Psoas muscle (tissue), 8 donors: ENCODE data around the gene LTB. TPM values are rescaled to one million over a fixed set of nuclear protein-coding genes. Genes with fewer than 3 reads are reported as not detected.
"Not testable (repeated sequence)": the region's sequence is repeated elsewhere in the genome, so short reads cannot be mapped to it uniquely, and the experiment has no call there.

Source experiments
- ATAC-seq, 4 donors: fragments of 200-7000 bp; cut with Tn5 transposase; one replicate each; pipeline ENCODE4 v1.9.1; 2020; ENCODE audit warnings: moderate library complexity in 3 of 4, mild to moderate bottlenecking in 2 of 4
- DNase-seq, 2 donors: peaks; one replicate each; pipeline ENCODE4 v3.0.0-alpha.2; 2020
- H3K27ac ChIP-seq: fragments of 200-600 bp; one replicate; pipeline ENCODE4 v1.8.0; 2022
- H3K27me3 ChIP-seq, 3 donors: fragments of 200-600 bp in 1 of 3; one replicate each; pipeline versions ENCODE4 v1.6.1 to v1.8.0; 2013 to 2022; ENCODE audit warnings: low read length in 2 of 3, mild to moderate bottlenecking in 2 of 3, moderate library complexity in 1 of 3; ENCODE audit not compliant: insufficient read depth in 3 of 3
- H3K36me3 ChIP-seq, 2 donors: fragments of 200-600 bp in 1 of 2; one replicate each; pipeline versions ENCODE4 v1.6.1 to v1.8.0; 2013 to 2022; ENCODE audit warnings: low read depth in 1 of 2, mild to moderate bottlenecking in 1 of 2, moderate library complexity in 1 of 2; ENCODE audit not compliant: insufficient read depth in 1 of 2
- H3K4me1 ChIP-seq: fragments of 200-600 bp; one replicate; pipeline ENCODE4 v1.8.0; 2022
- H3K4me3 ChIP-seq: fragments of 200-600 bp; one replicate; pipeline ENCODE4 v1.8.0; 2022; ENCODE audit warnings: mild to moderate bottlenecking
- H3K9me3 ChIP-seq: fragments of 200-600 bp; one replicate; pipeline ENCODE4 v1.8.0; 2022
- WGBS, 3 donors: extraction: QIAGEN DNeasy Blood & Tissue Kit; methylation state at CpG; one replicate each; pipeline versions ENCODE4 v1.1.6 to v1.1.7; 2013; 5-methylcytosine and 5-hydroxymethylcytosine counted together
- intact Hi-C, 2 donors: fragments of 100-400 bp; cut with DNase I; formaldehyde crosslinking; loops; one replicate each; pipeline versions ENCODE4 v1.11.0 to v1.14.2; 2022
- polyA plus RNA-seq, 3 donors: library from polyadenylated mRNA; stranded (reverse); fragments of 200-250 nt; gene quantifications; one replicate each; pipeline ENCODE4 v1.2.3, GENCODE V29; 2013
- total RNA-seq, 4 donors: library from RNA; stranded (reverse); fragmentation: NEBNext Ultra II Directional in 2 of 4; extraction: Animal tissue kit (Norgen Biotek cat#: 25700) in 2 of 4; gene quantifications; one replicate each; pipeline versions ENCODE4 v1.2.1 to v1.2.4, GENCODE V29; 2021 to 2023
- TF ChIP-seq, protein P1 (sequence below): fragments of 200-600 bp; IDR thresholded peaks from one replicate; pipeline ENCODE4 v1.8.0; 2022; ENCODE audit warnings: antibody characterized with exemption
- donor health status: healthy with polysubstance abuse.
- donor health status: DM: no; HTN: no; CAD: no; lungs with moderate emphysema.
- donor health status: Bipolar disorder and iron deficiency.
- donor health status: healthy.
- donor health status: DM: yes; HTN: yes; CAD: no.
- donor health status: DM: no; HTN: no; CAD: no.
- donor health status: DM: no; HTN: no; CAD: no.
- donor health status: DM: yes; HTN: yes; CAD: no.

Gene LTB
- total and polyA plus RNA-seq, 7 donors = 0.08 to 1.0 (median 0.71) TPM

DNA sequence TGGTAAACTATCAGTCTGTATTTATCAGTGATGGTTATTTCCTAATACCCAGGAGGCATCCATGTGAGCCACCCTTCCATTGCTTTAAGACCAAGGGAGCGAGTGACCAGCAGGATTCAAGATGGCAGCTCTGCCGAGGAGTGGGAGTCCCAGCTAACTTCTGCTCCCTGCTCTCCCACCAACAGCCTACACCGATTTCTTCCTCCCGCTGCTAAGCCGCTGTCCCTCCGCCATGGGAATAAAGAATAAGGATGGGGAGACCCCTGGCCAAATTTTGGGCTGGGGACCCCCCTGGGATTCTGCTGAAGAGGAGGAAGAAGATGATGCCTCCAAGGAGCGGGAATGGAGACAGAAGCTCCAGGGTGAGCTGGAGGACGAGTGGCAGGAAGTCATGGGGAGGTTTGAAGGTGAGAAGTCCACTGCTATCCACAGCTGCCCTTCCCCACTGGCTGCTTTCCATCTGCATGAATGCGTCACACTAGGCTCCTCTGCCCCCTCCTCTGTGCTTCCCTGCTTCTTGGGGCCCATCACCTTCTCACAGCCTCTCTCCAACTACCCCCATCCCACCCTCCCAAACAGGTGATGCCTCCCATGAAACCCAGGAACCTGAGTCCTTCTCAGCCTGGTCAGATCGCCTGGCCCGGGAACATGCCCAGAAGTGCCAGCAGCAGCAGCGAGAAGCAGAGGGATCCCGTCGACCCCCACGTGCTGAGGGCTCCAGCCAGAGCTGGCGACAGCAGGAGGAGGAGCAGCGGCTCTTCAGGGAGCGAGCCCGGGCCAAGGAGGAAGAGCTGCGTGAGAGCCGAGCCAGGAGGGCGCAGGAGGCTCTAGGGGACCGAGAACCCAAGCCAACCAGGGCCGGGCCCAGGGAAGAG is 24.5 kb downstream of the LTB start:
- TF ChIP-seq, protein P1, sequence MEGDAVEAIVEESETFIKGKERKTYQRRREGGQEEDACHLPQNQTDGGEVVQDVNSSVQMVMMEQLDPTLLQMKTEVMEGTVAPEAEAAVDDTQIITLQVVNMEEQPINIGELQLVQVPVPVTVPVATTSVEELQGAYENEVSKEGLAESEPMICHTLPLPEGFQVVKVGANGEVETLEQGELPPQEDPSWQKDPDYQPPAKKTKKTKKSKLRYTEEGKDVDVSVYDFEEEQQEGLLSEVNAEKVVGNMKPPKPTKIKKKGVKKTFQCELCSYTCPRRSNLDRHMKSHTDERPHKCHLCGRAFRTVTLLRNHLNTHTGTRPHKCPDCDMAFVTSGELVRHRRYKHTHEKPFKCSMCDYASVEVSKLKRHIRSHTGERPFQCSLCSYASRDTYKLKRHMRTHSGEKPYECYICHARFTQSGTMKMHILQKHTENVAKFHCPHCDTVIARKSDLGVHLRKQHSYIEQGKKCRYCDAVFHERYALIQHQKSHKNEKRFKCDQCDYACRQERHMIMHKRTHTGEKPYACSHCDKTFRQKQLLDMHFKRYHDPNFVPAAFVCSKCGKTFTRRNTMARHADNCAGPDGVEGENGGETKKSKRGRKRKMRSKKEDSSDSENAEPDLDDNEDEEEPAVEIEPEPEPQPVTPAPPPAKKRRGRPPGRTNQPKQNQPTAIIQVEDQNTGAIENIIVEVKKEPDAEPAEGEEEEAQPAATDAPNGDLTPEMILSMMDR = no peak
- Histone ChIP-seq H3K4me1 (peaks cover 22% of the 10 kb centered on the region), H3K4me3 (no peak overlapping the region), H3K27me3 (no peaks in the 10 kb centered on the region), H3K27ac (no peak overlapping the region), H3K9me3 (no peaks in the 10 kb centered on the region), H3K36me3 (peaks cover 3 to 64% of the 10 kb centered on the region in 2 donors)
- ATAC-seq = no peak
- intact Hi-C loops = no loop called here
- WGBS, 3 donors = 66 to 69% (median 68%) methylated on average over 24 of the region's 24 CpGs
- DNase-seq = no peak

DNA sequence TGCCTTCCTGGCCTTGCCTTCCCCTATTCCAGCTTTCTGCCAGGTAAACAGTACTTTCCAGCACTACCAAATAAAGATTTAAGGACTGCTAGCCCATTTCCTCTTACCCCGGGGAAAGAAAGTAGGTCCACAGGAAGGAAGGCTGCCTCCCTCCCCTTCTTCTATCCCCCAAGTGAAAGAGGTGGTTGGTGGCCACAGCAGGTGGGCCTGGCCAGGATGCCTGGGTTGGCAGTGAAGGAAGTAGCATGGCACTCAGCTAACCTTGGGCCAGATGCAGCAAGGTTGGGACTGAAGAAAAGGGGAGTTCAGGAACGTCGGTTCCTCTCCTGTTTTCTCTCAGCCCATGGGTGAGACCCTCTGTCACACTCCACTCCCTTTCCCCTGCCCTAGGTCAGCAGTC is 25.9 kb downstream of the LTB start:
- intact Hi-C loops = no loop called here
- Histone ChIP-seq H3K27ac (no peak overlapping the region), H3K4me1 (peaks cover 22% of the 10 kb centered on the region), H3K36me3 (peaks cover 3 to 73% of the 10 kb centered on the region in 2 donors), H3K27me3 (no peaks in the 10 kb centered on the region), H3K9me3 (no peaks in the 10 kb centered on the region), H3K4me3 (no peak overlapping the region)
- no peak for DNase-seq
- TF ChIP-seq, protein P1 = no peak
- 69 to 74% (median 71%) methylated on average over 3 of the region's 3 CpGs for WGBS, 3 donors
- ATAC-seq = no peak

DNA sequence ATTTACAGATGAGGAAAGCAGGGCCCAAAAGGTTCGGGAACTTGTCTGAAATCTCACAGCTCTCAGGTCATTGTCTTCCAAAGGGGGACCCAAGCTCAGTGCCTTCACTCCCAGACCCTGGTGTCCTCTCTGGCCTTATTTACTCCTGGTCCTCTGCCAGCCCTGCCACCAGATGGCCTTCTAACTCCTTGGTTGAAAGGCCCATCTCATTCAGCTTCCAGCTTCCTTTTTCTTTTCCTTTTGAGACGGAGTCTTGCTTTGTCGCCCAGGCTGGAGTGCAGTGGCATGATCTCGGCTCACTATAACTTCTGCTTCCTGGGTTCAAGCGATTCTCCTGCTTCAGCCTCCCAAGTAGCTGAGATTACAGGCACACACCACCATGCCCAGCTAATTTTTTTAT is 30.9 kb downstream of the LTB start:
- H3K4me3 ChIP-seq, H3K27ac ChIP-seq, H3K27me3 ChIP-seq, intact Hi-C loops, H3K9me3 ChIP-seq, ATAC-seq: not testable (repeated sequence)
- TF ChIP-seq, protein P1 = peak; percentile 34
- Histone ChIP-seq H3K4me1 (peaks cover 11% of the 10 kb centered on the region), H3K36me3 (peaks cover 2 to 64% of the 10 kb centered on the region in 2 donors)
- 56 to 65% (median 63%) methylated on average over 5 of the region's 5 CpGs for WGBS, 3 donors
- DNase-seq = peak in 1 of 2 donors; percentile 69

DNA sequence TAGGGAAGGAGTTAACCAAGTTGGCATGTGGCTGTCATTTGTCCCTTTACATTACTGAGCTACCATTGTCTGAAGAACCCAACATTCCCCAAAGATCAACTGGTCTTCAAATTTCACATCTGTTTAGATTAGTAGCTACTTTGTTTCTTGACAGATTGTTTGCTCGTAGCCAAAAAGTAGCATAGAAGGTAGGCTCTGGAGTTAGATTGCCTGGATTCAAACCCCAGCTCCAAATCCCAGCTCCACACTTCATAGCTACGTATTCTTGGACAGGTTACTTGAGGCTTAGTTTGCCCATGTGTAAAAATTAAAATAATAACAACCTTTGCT is 33.7 kb downstream of the LTB start:
- WGBS, 3 donors = 85 to 90% (median 88%) methylated on average over 2 of the region's 2 CpGs
- ATAC-seq (no peak), DNase-seq (no peak)
- TF ChIP-seq, protein P1 = no peak
- H3K27ac ChIP-seq = peak overlapping the region; percentile 86
- H3K36me3 ChIP-seq = peaks cover 2 to 43% of the 10 kb centered on the region in 2 donors
- no peaks in the 10 kb centered on the region for H3K27me3 ChIP-seq
- H3K4me3 ChIP-seq = peak overlapping the region; percentile 71
- H3K4me1 ChIP-seq = peaks cover 11% of the 10 kb centered on the region
- intact Hi-C loops = loop anchor here (5.0 to 10.0 kb wide), 7 partner anchors 34 to 416 kb away; partner anchors contain the start of genes LTB (in 2 of the 2), AIF1 (in 1 of the 2), C6orf47 (in 1 of the 2) and EHMT2 (in 1 of the 2)
- H3K9me3 ChIP-seq = no peaks in the 10 kb centered on the region
